Activated CD8-positive, alpha-beta memory T cell treated with anti-CD3 and anti-CD28 coated beads for 4 hours (primary cell): ENCODE data around the gene SRP54.
"Not testable (repeated sequence)": the region's sequence is repeated elsewhere in the genome, so short reads cannot be mapped to it uniquely, and the experiment has no call there.

ENCODE experiments used
- DNase-seq, 2 donors: peaks; one replicate each; pipeline ENCODE4 v3.0.0-alpha.2; 2020; ENCODE audit warnings: low read depth in 2 of 2

The SRP54 gene

DNA sequence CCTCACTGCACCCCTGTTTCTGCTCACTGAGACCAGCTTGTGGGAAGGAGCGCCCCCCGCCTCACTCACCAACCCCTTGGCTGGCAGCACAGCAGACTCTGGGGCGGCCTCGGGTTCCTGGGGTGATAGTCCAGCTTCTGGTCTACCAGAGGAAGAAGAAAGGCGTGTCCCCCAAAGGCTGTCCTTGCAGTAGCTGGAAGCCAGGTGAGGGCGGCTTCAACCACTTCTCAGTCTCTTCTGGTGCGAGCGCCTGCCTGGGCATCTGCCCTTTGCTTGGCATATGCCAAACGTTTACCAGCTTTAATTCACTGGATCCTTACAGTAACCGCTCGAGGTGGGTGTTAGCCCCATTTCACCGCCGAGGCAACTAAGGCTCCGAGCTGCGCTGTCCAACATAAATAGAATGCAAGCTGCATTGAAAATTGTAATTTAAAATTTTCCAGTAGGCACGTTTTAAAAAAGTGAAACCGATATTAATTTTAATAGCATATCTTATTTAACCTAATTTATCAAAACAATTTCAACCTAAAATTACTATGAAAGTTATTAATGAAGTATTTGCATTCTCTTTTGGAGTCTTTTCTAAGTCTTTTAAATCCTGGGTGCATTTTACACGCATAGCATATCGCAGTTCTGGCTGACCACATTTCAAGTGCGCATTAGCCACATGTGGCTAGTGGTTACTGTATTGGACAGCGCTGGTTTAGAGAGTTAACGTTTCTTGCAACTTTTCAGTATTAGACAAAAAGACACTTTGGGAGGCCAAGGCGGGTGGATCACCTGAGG, 64.2 kb downstream of the SRP54 start:
- peak; percentile 9 to 19 for DNase-seq

DNA sequence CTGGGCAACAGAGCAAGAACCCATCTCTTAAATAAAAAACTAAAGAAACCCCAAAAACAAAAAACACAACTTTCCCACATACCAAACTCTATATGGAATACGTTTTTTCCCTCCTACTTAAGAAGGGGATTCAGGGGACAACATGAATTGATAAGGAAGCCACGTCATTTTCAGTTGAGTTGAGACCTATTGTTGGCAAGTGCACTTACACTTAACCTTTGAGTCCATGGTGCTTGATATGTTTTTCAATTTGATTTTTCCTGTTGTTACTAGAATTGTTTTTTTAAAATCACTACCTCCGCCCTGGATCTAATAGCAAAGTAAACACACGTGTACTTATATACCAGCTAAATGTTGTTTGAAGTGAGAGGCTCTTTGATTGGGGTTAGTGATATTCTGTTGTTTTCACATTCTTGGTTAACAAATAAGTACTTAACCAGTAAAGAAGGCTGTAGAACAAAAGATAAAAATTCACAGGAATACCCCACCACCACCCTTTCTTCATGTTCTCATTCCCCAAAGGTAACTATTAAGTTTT, 65.3 kb downstream of the SRP54 start:
- no peak for DNase-seq

DNA sequence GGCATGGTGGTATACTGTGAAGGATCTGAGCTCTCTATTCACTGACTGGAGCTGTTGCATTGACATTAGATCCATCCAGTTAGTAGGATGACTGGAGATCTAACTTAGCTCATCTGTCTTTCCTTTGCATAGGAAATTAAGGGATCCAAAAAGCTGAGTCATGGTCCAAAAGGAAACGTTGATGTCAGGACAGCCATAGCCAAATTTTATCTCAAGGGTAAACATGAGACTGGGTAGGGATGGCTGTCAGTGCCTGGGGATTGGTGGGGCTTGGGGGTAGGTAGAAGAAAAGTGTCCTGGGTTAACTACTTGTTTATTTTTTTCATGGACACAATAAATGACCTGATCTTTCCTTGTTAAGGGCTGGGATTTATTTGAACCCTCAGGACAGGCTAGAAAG, 67.9 kb downstream of the SRP54 start:
- no peak for DNase-seq

DNA sequence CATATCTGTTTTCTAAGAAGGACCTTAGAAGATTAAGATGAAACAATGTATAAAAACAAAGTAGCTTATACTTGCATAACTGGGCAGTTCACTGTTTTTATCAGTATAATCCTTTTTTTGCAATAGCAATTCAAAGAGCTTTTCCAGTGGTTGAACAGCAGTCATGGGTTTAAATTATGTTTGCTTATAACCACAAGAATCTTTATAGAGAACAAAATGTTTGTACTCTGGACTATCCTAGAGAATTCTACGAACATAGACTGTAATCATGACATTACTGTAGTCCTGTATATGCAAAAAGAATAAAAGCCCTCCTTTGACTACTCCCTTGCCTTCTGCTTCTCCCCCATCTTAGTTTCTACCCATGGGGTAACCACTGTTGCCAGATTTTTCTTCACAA, 69.0 kb downstream of the SRP54 start:
- DNase-seq: no peak

DNA sequence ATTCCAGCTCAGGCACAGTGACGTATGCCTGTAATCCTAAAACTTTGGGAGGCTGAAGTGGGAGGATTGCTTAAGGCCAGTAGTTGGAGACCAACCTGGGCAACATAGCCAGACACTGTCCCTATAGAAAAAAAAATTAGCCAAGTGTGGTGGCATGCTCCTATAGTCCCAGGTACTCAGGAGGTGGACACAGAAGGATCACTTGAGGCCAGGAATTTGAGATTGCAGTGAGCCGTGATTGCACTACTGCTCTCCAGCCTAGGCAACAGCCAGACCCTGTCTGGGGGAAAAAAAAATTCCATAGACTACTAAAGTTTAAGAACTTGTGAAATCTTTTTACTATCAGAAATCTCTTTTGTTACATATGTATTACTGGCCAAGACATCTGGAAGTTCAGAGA, 69.8 kb downstream of the SRP54 start:
- no peak for DNase-seq

DNA sequence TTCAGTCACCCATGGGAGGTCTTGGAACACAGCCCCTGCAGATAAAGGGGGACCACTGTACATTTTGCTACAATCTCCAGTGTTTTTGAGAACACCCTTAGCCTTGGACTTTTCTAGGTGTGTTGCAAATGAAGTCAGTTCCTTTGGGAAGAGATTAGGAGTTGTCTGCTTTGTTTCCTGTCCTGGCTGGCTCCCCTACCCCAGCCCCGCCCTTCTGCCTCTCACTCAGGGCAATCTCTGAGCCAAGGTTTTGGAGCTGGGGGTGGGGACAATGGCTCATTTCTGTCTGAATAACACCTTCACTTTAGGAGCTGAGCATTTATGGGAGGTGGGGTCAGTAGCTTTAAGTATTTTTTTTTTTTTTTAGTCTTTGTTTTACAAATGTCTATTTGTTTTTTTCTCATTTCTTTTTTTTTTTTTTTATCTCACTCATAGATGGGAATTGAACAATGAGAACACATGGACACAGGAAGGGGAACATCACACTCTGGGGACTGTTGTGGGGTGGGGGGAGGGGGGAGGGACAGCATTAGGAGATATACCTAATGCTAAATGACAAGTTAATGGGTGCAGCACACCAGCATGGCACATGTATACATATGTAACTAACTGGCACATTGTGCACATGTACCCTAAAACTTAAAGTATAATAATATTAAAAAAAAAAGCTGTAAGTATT, 78.5 kb downstream of the SRP54 start:
- not testable (repeated sequence) for DNase-seq

DNA sequence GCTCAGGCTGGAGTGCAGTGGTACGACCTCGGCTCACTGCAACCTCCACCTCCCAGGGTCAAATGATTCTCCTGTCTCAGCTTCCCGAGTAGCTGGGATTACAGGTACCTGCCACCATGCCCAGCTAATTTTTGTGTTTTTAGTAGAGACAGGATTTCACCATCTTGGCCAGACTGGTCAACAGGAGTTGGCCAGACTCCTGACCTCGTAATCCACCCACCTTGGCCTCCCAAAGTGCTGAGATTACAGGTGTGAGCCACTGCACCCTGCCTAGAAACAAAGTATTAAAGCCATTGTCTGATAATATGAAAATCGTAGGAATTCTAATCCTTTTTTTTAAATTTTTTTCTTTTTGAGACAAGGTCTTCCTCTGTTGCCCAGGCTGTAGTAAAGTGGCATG, 82.9 kb downstream of the SRP54 start:
- not testable (repeated sequence) for DNase-seq

DNA sequence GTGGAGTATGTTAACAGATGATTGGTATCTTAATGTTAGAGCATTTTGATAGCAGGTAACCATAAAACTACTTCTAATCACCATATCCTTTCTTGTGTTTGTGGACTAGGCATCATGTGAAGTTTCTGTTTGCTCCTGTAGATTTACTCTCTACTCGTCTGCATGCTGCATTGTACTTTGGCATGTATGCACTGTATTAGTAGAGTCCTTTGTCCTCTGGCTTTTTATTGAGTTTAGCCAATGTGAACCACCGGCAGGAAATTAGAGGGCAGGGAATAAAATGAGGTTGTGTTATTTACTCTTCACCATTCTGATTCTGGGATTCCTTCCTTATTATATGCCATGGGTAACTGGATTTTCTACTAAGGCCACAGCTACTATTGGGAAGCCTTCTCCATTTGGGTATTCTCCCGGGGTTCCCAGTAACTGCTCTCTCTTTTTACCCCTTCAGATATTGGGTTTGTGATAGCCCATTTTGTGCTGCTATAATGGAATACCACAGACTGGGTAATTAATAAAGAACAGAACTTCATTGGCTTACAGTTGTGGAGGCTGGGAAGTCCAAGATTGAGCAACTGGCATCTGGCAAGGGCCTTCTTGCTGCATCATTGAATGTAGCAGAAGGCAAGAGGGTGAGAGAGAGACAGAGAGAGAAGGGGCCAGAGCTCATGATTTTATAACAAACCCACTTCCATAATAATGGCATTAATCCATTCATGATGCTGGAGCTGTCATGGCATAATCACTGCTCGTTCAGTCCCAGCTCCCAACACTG, 85.6 kb downstream of the SRP54 start:
- no peak for DNase-seq

DNA sequence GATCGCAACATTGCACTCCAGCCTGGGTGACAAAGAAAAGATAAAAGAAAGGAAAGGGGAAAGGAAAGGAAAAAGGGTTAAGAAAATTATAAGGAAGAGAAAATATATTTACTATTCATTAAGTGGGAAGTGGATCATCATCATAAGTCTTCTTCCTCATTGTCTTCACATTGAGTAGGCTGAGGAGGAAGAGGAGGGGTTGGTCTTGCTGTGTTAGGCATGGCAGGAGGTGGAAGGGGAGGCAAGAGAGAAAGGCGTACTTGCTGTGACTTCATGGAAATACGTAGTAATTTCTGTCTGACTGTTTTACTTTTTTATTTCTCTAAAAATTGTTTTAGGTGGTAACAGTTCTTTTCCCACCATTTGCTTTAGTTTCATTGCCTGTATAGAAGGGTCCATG, 89.4 kb downstream of the SRP54 start:
- no peak for DNase-seq

DNA sequence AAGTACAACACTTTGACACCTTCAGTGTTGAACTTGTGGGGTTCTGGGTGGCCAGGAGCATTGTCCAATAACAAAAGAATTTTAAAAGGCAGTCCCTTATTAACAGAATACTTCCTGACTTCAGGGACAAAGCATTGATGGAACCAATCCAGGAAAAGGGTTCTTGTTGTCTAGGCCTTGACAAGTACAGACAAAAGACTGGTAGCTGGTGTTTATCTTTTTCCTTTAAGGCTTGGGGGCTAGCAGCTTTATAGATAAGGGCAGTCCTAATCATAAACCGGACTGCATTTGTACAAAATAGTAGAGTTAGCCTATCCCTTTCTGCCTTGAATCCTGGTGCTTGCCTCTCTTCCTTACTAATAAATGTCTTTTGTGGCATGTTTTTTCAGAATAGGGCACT, 90.7 kb downstream of the SRP54 start:
- DNase-seq: no peak

DNA sequence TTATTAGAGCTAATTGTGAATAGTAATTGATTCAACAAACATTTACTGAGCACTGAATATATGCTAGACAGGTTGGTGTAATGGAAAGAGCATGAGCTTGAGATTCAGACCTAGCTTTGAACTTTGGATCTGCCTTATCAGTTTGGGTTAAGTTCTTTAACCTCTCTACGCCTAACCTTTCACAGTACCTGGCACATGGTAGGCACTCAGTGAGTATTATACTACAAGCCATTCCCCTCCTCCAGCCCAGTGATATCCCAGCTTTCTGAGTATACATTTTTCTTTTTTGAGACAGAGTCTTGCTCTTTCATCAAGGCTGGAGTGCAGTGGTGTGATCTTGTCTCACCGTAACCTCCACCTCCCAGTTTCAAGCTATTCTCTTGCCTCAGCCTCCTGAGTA, 95.3 kb downstream of the SRP54 start:
- no peak for DNase-seq
